HepG2 (cell line): ENCODE measurements around the gene CISTR.

Source experiments
- EP300 ChIP-seq, 3 experiments: sonication (generic) in 1 of 3; formaldehyde crosslinking in 1 of 3; IDR thresholded peaks; 2 replicates each; pipeline versions ENCODE4 v1.5.1 to v1.6.1; 2011 to 2020; ENCODE audit warnings: low read depth in 2 of 3, low read length in 2 of 3, borderline replicate concordance in 1 of 3, improper control_type of control experiment in 1 of 3, mild to moderate bottlenecking in 1 of 3, missing genetic modification reagents in 1 of 3, moderate library complexity in 1 of 3
- JUNB ChIP-seq: sonication (generic); formaldehyde crosslinking; IDR thresholded peaks from 2 replicates; pipeline ENCODE4 v1.8.0; 2022; ENCODE audit warnings: missing genetic modification reagents, mild to moderate bottlenecking, borderline replicate concordance
- SNAI1 ChIP-seq: sonication (generic); formaldehyde crosslinking; IDR thresholded peaks from 2 replicates; pipeline ENCODE4 v1.5.0; 2020; ENCODE audit warnings: mild to moderate bottlenecking, missing genetic modification reagents, borderline replicate concordance
- TARDBP ChIP-seq: sonication (generic); formaldehyde crosslinking; IDR thresholded peaks from 2 replicates; pipeline ENCODE4 v1.8.0; 2022; ENCODE audit warnings: mild to moderate bottlenecking, missing genetic modification reagents
- ZNF674 ChIP-seq: sonication (generic); formaldehyde crosslinking; IDR thresholded peaks from 2 replicates; pipeline ENCODE4 v1.5.0; 2020; ENCODE audit warnings: low read depth, mild to moderate bottlenecking, missing genetic modification reagents
- TF ChIP-seq, protein P1 (sequence below): sonication (generic); formaldehyde crosslinking; IDR thresholded peaks from 2 replicates; pipeline ENCODE4 v1.5.0; 2020; ENCODE audit warnings: mild to moderate bottlenecking, missing genetic modification reagents, moderate library complexity
- TF ChIP-seq, protein P2 (sequence below): sonication (generic); formaldehyde crosslinking; IDR thresholded peaks from 2 replicates; pipeline ENCODE4 v1.4.0; 2020; ENCODE audit warnings: missing genetic modification reagents
- TF ChIP-seq, protein P3 (sequence below): sonication (generic); formaldehyde crosslinking; IDR thresholded peaks from 2 replicates; pipeline ENCODE4 v1.4.0; 2020; ENCODE audit warnings: missing genetic modification reagents

DNA sequence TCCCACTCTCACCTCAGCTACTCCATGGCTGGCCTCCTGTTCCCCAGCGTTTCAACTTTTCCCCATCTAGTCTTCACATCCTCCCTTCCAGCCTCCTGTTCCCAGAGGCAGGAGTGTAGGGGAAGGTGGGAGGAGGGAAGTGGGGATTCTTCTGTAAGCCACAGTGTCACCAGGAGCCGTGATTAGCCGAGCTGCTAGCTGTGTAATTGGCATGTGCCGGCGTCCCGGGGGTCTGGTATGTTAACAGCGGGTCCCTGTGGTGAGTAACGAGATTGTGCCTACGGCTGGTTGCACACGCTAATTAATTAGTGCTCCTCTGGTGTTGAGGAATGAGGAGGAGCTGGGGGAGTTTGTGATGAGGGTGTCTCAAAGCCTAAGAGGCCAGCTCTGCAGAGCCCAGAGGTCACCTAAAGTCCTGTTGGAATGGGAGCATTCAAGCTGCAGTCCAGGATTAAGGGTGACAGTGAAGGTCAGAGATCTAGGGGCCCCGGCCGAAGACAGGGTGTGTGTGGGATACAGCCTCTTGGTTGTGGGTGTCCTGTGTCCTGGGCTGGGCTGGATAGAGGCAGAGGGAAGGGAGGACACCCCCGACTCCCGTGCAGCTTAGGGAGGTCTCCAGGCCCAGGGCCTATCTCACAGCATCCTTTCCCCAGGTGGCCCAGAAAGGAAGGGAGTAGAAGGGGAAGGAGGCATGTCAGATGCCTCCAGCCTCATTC lies 14.5 kb downstream of the CISTR start:
- TF ChIP-seq, protein P1, sequence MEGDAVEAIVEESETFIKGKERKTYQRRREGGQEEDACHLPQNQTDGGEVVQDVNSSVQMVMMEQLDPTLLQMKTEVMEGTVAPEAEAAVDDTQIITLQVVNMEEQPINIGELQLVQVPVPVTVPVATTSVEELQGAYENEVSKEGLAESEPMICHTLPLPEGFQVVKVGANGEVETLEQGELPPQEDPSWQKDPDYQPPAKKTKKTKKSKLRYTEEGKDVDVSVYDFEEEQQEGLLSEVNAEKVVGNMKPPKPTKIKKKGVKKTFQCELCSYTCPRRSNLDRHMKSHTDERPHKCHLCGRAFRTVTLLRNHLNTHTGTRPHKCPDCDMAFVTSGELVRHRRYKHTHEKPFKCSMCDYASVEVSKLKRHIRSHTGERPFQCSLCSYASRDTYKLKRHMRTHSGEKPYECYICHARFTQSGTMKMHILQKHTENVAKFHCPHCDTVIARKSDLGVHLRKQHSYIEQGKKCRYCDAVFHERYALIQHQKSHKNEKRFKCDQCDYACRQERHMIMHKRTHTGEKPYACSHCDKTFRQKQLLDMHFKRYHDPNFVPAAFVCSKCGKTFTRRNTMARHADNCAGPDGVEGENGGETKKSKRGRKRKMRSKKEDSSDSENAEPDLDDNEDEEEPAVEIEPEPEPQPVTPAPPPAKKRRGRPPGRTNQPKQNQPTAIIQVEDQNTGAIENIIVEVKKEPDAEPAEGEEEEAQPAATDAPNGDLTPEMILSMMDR, result no peak
- TF ChIP-seq JUNB (no peak), EP300 (IDR thresholded peaks at IDR 0.05; ENCODE audit: low read depth in 2 of 2, low read length in 2 of 2) (no peak), EP300 (CRISPR knock-in tag; IDR thresholded peaks at IDR 0.05; ENCODE audit: borderline replicate concordance) (no peak), ZNF674 (CRISPR knock-in tag) (no peak), TARDBP (CRISPR knock-in tag) (no peak), SNAI1 (CRISPR knock-in tag) (no peak)
- TF ChIP-seq, protein P2, sequence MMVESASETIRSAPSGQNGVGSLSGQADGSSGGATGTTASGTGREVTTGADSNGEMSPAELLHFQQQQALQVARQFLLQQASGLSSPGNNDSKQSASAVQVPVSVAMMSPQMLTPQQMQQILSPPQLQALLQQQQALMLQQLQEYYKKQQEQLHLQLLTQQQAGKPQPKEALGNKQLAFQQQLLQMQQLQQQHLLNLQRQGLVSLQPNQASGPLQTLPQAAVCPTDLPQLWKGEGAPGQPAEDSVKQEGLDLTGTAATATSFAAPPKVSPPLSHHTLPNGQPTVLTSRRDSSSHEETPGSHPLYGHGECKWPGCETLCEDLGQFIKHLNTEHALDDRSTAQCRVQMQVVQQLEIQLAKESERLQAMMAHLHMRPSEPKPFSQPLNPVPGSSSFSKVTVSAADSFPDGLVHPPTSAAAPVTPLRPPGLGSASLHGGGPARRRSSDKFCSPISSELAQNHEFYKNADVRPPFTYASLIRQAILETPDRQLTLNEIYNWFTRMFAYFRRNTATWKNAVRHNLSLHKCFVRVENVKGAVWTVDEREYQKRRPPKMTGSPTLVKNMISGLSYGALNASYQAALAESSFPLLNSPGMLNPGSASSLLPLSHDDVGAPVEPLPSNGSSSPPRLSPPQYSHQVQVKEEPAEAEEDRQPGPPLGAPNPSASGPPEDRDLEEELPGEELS (CRISPR knock-in tag), result no peak
- TF ChIP-seq, protein P3, sequence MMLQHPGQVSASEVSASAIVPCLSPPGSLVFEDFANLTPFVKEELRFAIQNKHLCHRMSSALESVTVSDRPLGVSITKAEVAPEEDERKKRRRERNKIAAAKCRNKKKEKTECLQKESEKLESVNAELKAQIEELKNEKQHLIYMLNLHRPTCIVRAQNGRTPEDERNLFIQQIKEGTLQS (CRISPR knock-in tag), result no peak
